HUES6 (cell line): ENCODE results near the gene CAMK2A.

Source experiments
- H3K27ac ChIP-seq: 2 replicates; pipeline ENCODE4 v1.7.0; 2013; ENCODE audit warnings: low read depth, mild to moderate bottlenecking, low read length, inconsistent platforms
- H3K27me3 ChIP-seq: 2 replicates; pipeline ENCODE4 v1.6.1; 2013; ENCODE audit warnings: low read length; ENCODE audit not compliant: control insufficient read depth, insufficient read depth
- H3K36me3 ChIP-seq: 2 replicates; pipeline ENCODE4 v1.6.1; 2013; ENCODE audit warnings: low read length; ENCODE audit not compliant: control insufficient read depth, insufficient read depth
- H3K4me1 ChIP-seq: 2 replicates; pipeline ENCODE4 v1.6.1; 2013; ENCODE audit warnings: low read length; ENCODE audit not compliant: control insufficient read depth, insufficient read depth
- H3K4me3 ChIP-seq: 2 replicates; pipeline ENCODE4 v1.5.1; 2013; ENCODE audit warnings: low read depth, low read length
- H3K9ac ChIP-seq: one replicate; pipeline ENCODE4 v1.6.1; 2013; ENCODE audit warnings: mild to moderate bottlenecking, low read length
- H3K9me3 ChIP-seq: 2 replicates; pipeline ENCODE4 v1.6.1; 2013; ENCODE audit warnings: low read depth, low read length; ENCODE audit not compliant: control insufficient read depth, insufficient read depth

CAMK2A gene

DNA sequence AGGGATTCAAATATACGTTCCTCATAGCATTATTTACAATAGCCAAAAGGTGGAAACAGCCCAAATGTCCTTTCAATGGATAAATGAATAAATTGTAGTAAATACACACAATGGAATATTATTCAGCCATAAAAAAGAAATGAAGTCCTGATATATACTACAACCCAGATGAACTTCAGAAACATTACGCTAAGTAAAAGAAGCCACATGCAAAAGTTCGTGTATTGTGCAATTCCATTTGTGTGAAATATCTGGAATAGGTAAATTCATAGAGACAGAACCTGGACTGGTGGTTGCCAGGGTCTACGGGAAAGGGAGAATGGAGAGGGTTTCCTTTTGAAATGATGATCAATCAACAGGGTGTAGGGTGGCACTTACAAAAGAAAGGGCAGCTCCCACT lies 25.7 kb upstream of the CAMK2A start:
- no peak overlapping the region for H3K27ac ChIP-seq
- H3K36me3 ChIP-seq = no peaks in the 10 kb centered on the region
- no peaks in the 10 kb centered on the region for H3K27me3 ChIP-seq
- no peak overlapping the region for H3K9ac ChIP-seq
- H3K4me1 ChIP-seq = peaks cover 30% of the 10 kb centered on the region; the same call in 1 of the 2 replicates
- no peak overlapping the region for H3K4me3 ChIP-seq
- no peaks in the 10 kb centered on the region for H3K9me3 ChIP-seq

DNA sequence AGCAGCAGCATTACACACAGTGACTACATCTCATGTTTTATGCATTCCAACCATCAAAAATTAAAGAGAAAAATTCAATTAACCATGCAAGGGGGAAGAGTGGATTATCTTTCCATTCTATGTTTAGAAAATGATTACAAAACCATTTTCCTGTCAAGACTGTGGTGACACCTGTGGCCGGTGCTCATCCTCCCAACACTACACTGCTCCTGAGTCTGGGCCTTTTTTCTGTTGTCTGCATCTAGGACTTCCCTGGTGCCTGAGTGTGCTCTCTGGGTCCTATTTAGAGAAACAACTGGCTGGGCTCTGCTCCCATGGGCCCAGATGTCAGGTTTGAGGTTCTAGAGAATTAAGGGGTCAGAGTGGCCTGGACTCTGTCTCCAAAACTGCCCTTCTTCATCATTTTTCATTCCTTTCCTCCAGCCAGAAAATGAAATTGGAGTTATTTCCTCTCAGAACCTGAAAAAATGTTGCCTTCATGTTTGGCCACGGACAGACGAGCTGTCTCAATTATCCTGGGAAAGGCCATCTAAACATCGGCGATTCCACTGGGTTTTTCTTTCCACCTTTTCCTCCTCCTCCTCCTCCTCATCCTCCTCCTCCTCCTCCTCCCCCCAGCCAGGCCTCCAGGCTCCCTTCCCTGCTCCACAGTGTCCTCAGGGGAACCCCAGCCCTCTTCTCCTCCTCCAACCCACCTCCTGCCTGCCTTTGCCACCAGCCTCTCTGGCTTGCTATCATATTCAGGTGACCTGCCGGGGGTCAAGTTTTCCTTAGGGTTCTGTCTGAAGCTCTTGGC lies 24.5 kb upstream of the CAMK2A start:
- Histone ChIP-seq H3K4me1 (peaks cover 25% of the 10 kb centered on the region; the same call in 1 of the 2 replicates), H3K27ac (no peak overlapping the region), H3K27me3 (no peaks in the 10 kb centered on the region)

DNA sequence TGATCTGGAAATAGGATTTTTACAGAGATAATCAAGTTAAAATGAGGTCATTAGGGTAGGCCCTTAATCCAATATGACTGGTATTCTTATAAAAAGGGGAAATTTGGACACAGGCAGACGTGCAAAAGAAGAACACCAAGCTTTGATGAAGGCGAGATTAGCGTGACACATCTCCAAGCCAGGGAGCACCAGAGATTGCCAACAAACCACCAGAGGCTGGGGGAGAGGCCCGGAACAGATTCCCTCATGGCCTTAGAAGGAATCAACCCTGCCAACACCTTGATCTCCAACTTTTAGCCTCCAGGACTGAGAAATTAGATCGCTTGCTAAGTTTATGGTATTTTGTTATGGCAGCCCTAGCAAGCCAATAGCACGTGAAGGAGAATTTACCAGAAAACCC lies 23.9 kb upstream of the CAMK2A start:
- Histone ChIP-seq H3K27me3 (no peaks in the 10 kb centered on the region), H3K36me3 (no peaks in the 10 kb centered on the region), H3K4me1 (peaks cover 19% of the 10 kb centered on the region; the same call in 1 of the 2 replicates), H3K4me3 (no peak overlapping the region), H3K9ac (no peak overlapping the region), H3K9me3 (no peaks in the 10 kb centered on the region), H3K27ac (no peak overlapping the region)

More for the DNA sequence above, 24.5 kb upstream of the CAMK2A start:
- no peak overlapping the region for H3K9ac ChIP-seq
- no peaks in the 10 kb centered on the region for H3K9me3 ChIP-seq
- H3K36me3 ChIP-seq = no peaks in the 10 kb centered on the region
- no peak overlapping the region for H3K4me3 ChIP-seq

DNA sequence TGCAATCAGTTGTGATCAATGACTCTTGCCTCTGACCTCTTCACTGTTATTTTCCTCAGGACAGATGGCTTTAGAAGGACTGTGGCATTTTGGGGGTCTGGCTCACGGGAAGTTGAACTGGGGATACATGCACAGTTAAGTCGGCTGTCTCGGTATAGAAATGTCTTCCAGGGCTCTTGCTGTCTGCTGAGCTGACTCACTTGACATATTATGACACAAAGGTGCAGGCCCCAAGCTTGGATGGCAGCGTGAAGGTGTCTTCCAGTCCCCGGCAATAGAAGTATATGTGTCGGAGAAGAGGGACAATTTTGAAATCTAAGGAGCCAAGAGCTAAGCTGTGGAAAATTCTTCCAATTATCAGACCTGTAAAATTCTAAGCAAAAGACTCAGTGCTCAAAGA lies 22.9 kb upstream of the CAMK2A start:
- H3K9ac ChIP-seq = no peak overlapping the region
- no peak overlapping the region for H3K27ac ChIP-seq
- no peaks in the 10 kb centered on the region for H3K9me3 ChIP-seq
- H3K4me1 ChIP-seq = peaks cover 11% of the 10 kb centered on the region; the same call in 1 of the 2 replicates
- H3K27me3 ChIP-seq = no peaks in the 10 kb centered on the region
- no peak overlapping the region for H3K4me3 ChIP-seq
- no peaks in the 10 kb centered on the region for H3K36me3 ChIP-seq

DNA sequence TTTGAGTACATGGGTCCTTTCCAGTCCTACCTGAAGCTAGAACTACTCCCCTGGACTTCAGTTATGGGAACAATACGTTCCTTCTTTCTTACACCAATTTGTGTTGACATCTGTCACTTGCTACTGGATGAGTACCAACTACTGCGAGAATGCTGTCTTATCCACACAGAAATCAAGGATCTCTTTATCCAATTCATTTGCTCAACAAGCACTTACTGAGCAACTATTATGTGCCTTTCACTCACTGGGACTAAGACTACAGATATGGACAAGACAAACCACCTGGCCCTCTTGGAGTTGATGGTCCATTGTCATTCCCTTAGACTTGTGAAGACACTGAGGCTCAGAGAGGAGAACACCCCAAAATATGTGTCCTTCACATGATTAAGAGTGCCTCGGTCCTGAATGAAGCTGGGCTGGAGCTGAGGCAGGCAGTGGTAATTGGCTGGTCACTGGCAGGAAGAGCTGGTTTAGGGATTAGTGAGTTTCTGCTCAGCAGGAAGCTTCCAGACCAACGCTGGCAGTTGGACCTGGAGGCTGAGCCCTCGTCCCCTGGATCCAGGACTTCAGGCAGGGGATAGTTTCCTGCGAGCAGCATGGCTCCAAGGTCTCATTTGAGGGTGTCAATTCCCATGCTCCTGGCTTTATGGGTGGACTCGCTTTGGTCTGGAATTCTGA lies 21.6 kb upstream of the CAMK2A start:
- Histone ChIP-seq H3K9ac (no peak overlapping the region), H3K4me3 (no peak overlapping the region), H3K27ac (no peak overlapping the region), H3K9me3 (no peaks in the 10 kb centered on the region), H3K4me1 (peaks cover 5% of the 10 kb centered on the region; the same call in 1 of the 2 replicates), H3K27me3 (no peaks in the 10 kb centered on the region), H3K36me3 (no peaks in the 10 kb centered on the region)

DNA sequence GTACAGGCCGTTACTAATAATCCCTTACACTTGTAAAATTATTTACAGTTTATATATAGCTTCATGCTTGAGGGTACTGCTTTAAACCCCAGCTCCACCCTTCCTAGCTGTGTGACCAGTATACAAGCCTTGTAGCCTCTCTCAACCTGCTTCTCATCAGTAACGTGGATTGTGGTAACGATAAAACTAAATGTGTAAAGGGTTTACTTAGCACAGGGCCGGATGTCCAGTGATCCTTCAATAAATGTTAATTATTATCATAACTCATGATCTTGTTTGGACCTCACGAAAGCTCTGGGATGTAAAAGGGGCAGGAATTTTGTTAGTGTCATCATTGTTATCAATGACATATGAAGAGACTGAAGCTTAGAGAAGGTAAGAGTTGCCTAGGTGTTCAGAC lies 20.7 kb upstream of the CAMK2A start:
- Histone ChIP-seq H3K9ac (no peak overlapping the region), H3K9me3 (no peaks in the 10 kb centered on the region), H3K4me3 (no peak overlapping the region), H3K36me3 (no peaks in the 10 kb centered on the region), H3K4me1 (peaks cover 12% of the 10 kb centered on the region), H3K27ac (no peak overlapping the region), H3K27me3 (no peaks in the 10 kb centered on the region)

DNA sequence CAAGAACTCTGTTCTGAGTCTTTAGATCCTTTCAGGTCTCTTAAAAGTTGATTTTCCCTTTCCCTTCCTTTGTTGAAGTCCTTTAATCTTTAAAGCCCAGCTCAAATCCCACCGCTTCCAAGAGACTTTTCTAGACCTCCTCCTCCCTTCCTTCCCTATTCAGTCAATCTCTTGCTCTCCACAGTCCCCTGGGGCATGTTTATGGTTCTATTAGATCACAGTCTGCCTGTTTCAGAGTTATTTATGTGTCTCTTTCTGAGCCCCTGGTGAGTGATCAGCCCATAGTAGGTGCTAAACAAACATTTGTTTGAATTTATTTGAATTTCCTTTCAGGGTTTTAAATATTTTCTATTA lies 20.3 kb upstream of the CAMK2A start:
- H3K27ac ChIP-seq = no peak overlapping the region
- no peaks in the 10 kb centered on the region for H3K9me3 ChIP-seq
- no peak overlapping the region for H3K4me3 ChIP-seq
- no peak overlapping the region for H3K9ac ChIP-seq
- no peaks in the 10 kb centered on the region for H3K36me3 ChIP-seq
- H3K4me1 ChIP-seq = peaks cover 16% of the 10 kb centered on the region
- H3K27me3 ChIP-seq = no peaks in the 10 kb centered on the region

DNA sequence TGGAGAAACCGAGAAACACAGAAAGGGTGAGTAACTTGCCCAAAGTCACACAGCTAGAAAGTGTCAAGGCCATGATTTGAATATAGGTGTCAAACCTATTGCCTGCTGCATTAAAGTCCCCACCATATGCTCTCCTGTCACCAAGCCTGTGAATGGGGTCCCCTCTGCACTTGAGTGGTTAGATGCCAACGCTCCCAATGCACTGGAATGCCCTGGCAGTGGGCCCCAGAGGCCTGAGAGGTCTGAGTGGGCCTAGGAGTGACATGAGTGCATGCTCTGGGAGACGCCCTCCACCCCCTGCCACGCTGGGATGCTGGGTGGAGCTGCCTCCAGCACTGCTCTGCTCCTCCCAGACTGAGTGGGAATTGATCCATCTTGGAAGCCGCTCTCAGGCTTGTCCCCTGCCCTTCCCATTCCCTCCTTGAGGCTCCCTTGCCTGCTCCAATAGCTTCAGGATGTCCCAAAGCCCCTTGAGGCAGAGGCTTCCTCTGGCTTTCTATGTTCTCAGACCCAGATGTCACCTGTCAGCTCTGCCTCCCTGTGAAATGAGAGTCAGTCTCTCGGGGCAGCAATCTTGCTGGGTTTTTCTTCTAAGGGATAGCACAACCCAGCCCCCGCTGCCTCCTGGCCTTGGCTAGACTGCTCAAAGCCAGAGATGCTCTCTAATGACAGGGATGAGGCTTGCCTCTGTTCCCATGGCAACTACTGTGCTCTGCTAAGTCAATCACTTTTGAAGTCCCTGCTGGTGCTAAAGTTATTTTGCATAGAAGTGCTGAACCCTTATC lies 19.7 kb upstream of the CAMK2A start:
- Histone ChIP-seq H3K9ac (no peak overlapping the region), H3K27ac (no peak overlapping the region), H3K4me3 (no peak overlapping the region), H3K4me1 (peaks cover 18% of the 10 kb centered on the region), H3K9me3 (no peaks in the 10 kb centered on the region), H3K27me3 (no peaks in the 10 kb centered on the region), H3K36me3 (no peaks in the 10 kb centered on the region)

DNA sequence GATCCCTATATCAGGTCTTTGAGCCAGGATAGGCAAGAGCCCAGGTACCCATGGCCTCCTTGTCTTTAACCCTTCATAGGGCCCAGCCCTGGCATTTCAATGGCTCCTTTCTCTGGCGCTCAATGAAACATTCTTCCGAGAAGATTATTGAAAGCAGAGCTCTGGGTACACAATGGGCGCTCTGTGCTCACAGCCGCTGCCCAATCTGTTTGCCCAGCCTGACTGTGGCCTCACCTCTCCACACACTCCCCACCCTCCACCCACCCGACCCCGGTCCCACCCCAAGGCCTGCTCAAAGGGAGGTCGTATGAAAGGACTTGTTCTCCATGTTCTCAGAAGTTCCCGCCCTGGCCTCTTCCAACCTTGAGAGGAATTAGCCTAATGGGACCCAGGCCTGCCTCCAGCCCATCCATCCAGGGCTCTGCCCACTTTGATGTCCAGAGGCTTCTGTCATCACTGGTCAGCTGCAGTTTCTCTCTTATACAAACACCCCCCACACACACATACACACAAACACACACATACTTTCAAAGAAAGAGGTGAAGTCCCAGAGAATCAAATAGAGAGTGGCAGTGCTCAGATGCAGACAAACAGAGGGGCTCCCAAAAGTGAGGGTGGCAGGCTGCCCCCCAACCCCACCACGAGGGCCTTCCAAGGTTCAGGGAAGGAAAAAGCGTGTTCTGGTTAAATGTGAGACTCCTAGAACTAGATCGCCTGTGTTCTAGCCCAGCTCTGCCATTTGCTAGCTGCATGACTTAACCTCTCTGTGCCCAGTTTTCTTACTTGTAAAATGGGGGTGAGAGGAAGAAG lies 18.2 kb upstream of the CAMK2A start:
- H3K4me1 ChIP-seq = peaks cover 33% of the 10 kb centered on the region
- H3K36me3 ChIP-seq = no peaks in the 10 kb centered on the region
- no peak overlapping the region for H3K4me3 ChIP-seq
- H3K9me3 ChIP-seq = no peaks in the 10 kb centered on the region
- H3K27me3 ChIP-seq = no peaks in the 10 kb centered on the region
- H3K9ac ChIP-seq = no peak overlapping the region
- no peak overlapping the region for H3K27ac ChIP-seq

DNA sequence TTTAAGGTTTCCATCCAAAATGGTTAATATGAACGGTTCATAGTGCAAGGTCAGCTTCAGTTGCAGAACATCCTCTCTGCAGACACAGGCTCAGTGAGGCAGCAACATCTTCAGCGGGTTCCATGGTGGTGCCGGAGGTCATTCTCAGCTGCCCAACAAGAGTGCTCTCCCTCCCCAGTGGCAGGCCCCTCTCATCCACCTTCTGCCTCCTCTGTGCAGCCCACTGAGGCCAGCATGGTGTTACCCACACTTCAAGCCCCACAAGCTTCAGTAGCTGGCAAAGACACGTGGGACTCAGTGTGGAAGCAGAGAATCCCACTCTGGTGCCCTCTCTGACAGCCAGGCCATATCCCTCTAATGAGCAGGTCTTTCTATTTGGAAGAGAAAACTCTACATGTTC lies 17.2 kb upstream of the CAMK2A start:
- Histone ChIP-seq H3K27me3 (peaks cover 3% of the 10 kb centered on the region), H3K4me3 (no peak overlapping the region), H3K9me3 (no peaks in the 10 kb centered on the region), H3K27ac (no peak overlapping the region), H3K4me1 (peaks cover 38% of the 10 kb centered on the region), H3K9ac (no peak overlapping the region), H3K36me3 (no peaks in the 10 kb centered on the region)
